DOHH2 (cell line): ENCODE data around the gene TSKU.

Experiments
- EZH2phosphoT487 ChIP-seq: fragments of 200-600 bp; sonication (generic); IDR thresholded peaks from 2 replicates; pipeline ENCODE4 v1.6.1; 2017; ENCODE audit warnings: borderline replicate concordance, mild to moderate bottlenecking, antibody characterized with exemption, low read length, moderate library complexity, mixed read lengths
- TF ChIP-seq, protein P1 (sequence below): fragments of 200-600 bp; sonication (generic); IDR thresholded peaks from one replicate; pipeline ENCODE4 v1.5.1; 2014; ENCODE audit warnings: antibody characterized with exemption, mild to moderate bottlenecking, low read depth, low read length; ENCODE audit not compliant: poor library complexity, severe bottlenecking

DNA sequence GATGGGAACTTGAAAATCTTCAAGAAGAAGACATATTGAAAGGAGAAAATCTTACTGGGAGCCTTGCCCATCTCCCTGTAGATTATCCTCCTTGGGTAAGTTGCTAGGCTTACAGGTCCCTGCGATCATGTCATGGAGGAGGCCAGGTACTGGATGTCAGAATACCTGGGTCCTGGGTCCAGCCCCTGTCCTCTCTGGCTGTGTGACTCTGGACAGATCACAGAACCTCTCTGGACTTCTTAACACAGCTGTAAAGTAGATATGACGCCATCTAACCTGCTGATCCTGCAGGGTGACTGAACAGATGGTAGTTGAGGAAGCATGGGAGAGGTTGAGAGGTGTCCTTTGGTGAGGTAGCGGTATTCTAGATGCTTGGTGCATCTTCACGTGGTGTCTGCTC is 4.1 kb downstream of the TSKU start:
- TF ChIP-seq, protein P1, sequence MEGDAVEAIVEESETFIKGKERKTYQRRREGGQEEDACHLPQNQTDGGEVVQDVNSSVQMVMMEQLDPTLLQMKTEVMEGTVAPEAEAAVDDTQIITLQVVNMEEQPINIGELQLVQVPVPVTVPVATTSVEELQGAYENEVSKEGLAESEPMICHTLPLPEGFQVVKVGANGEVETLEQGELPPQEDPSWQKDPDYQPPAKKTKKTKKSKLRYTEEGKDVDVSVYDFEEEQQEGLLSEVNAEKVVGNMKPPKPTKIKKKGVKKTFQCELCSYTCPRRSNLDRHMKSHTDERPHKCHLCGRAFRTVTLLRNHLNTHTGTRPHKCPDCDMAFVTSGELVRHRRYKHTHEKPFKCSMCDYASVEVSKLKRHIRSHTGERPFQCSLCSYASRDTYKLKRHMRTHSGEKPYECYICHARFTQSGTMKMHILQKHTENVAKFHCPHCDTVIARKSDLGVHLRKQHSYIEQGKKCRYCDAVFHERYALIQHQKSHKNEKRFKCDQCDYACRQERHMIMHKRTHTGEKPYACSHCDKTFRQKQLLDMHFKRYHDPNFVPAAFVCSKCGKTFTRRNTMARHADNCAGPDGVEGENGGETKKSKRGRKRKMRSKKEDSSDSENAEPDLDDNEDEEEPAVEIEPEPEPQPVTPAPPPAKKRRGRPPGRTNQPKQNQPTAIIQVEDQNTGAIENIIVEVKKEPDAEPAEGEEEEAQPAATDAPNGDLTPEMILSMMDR, result no peak
- TF ChIP-seq EZH2phosphoT487, result no peak
